Panc1 (cell line): ENCODE data around the gene GSC2.

Source experiments
- CTCF ChIP-seq: fragments of 450-650 bp; IDR thresholded peaks from 2 replicates; pipeline ENCODE4 v1.5.1; 2017; ENCODE audit warnings: mild to moderate bottlenecking
- POLR2AphosphoS5 ChIP-seq: IDR thresholded peaks from 2 replicates; pipeline ENCODE4 v1.6.1; 2012; ENCODE audit warnings: mild to moderate bottlenecking, low read depth, low read length, moderate library complexity
- REST ChIP-seq, 2 experiments: IDR thresholded peaks; 2 replicates each; pipeline ENCODE4 v1.6.1; 2011 to 2012; ENCODE audit warnings: low read depth in 2 of 2, control low read depth in 1 of 2, low read length in 1 of 2, mild to moderate bottlenecking in 1 of 2, moderate library complexity in 1 of 2; ENCODE audit not compliant: insufficient read depth in 1 of 2
- TCF7L2 ChIP-seq: IDR thresholded peaks from 2 replicates; pipeline ENCODE4 v1.6.1; 2011; ENCODE audit warnings: mild to moderate bottlenecking, low read depth, low read length, inconsistent platforms

GRCh38 chr22:19133561-19133960 is 16.5 kb downstream of the GSC2 start:
- no peak for TF ChIP-seq CTCF
- no peak for TF ChIP-seq POLR2AphosphoS5
- no peak for TF ChIP-seq REST (IDR thresholded peaks at IDR 0.05; ENCODE audit: insufficient read depth in 1 of 2, low read depth in 2 of 2, low read length in 1 of 2)
- TF ChIP-seq TCF7L2 = no peak
